GM23338 (cell line): ENCODE results near the gene COG1. TPM values are rescaled to one million over a fixed set of nuclear protein-coding genes. Genes with fewer than 3 reads are reported as not detected.

Experiments used
- ATAC-seq: fragments of 200-7000 bp; cut with Tn5 transposase; 3 replicates; pipeline ENCODE4 v1.9.1; 2020
- DNase-seq: peaks from one replicate; pipeline ENCODE4 v3.0.0-alpha.2; 2015; ENCODE audit warnings: low spot score
- H2AFZ ChIP-seq: fragments of 200-600 bp; sonication (generic); 2 replicates; pipeline ENCODE4 v1.8.0; 2016; ENCODE audit warnings: antibody characterized with exemption, mild to moderate bottlenecking, moderate library complexity
- H3F3A ChIP-seq: fragments of 200-600 bp; sonication (generic); replicated peaks from 2 replicates; pipeline ENCODE4 v1.8.0; 2017; ENCODE audit warnings: antibody characterized with exemption, mixed run types, low read depth
- H3K27ac ChIP-seq: fragments of 200-600 bp; sonication (generic); 2 replicates; pipeline ENCODE4 v1.6.1; 2016; ENCODE audit warnings: low read depth
- H3K27me3 ChIP-seq: fragments of 200-600 bp; sonication (generic); 2 replicates; pipeline ENCODE4 v1.8.0; 2016; ENCODE audit warnings: mild to moderate bottlenecking, mixed run types, moderate library complexity; ENCODE audit not compliant: insufficient read depth
- H3K36me3 ChIP-seq: fragments of 200-600 bp; sonication (generic); 2 replicates; pipeline ENCODE4 v1.8.0; 2016; ENCODE audit warnings: mild to moderate bottlenecking; ENCODE audit not compliant: insufficient read depth
- H3K4me1 ChIP-seq: fragments of 200-600 bp; sonication (generic); 2 replicates; pipeline ENCODE4 v1.8.0; 2016; ENCODE audit warnings: mild to moderate bottlenecking, moderate library complexity; ENCODE audit not compliant: insufficient read depth
- H3K4me2 ChIP-seq: fragments of 200-600 bp; sonication (generic); 2 replicates; pipeline ENCODE4 v1.7.1; 2017; ENCODE audit warnings: mixed run types
- H3K4me3 ChIP-seq: fragments of 200-600 bp; sonication (generic); 2 replicates; pipeline ENCODE4 v1.6.1; 2016; ENCODE audit warnings: mixed run types
- H3K79me2 ChIP-seq: fragments of 200-600 bp; sonication (generic); replicated peaks from 2 replicates; pipeline ENCODE4 v1.8.0; 2017; ENCODE audit warnings: mild to moderate bottlenecking; ENCODE audit not compliant: insufficient read depth
- H3K9me2 ChIP-seq: fragments of 200-600 bp; sonication (generic); 2 replicates; pipeline ENCODE4 v1.8.0; 2017; ENCODE audit not compliant: insufficient read depth
- H4K20me1 ChIP-seq: fragments of 200-600 bp; sonication (generic); replicated peaks from 2 replicates; pipeline ENCODE4 v1.8.0; 2017; ENCODE audit warnings: mild to moderate bottlenecking; ENCODE audit not compliant: insufficient read depth
- H3K27ac Mint-ChIP-seq: 2 replicates; pipeline ENCODE4 v1.8.0; 2020; ENCODE audit warnings: inconsistent platforms, mild to moderate bottlenecking, moderate library complexity, mixed read lengths
- H3K27me3 Mint-ChIP-seq: 3 replicates; pipeline ENCODE4 v1.8.0; 2022; ENCODE audit warnings: low read depth, mild to moderate bottlenecking, moderate library complexity, mixed read lengths, inconsistent platforms; ENCODE audit not compliant: insufficient read depth, poor library complexity
- H3K36me3 Mint-ChIP-seq: 3 replicates; pipeline ENCODE4 v1.8.0; 2021; ENCODE audit warnings: low read depth, mild to moderate bottlenecking, inconsistent platforms, moderate library complexity, mixed read lengths
- H3K4me1 Mint-ChIP-seq: 3 replicates; pipeline ENCODE4 v1.8.0; 2020; ENCODE audit warnings: mild to moderate bottlenecking, inconsistent platforms, mixed read lengths
- H3K4me3 Mint-ChIP-seq: 3 replicates; pipeline ENCODE4 v1.8.0; 2021; ENCODE audit warnings: moderate library complexity, mild to moderate bottlenecking, inconsistent platforms, mixed read lengths
- H3K9me3 Mint-ChIP-seq: 3 replicates; pipeline ENCODE4 v1.8.0; 2020; ENCODE audit warnings: moderate library complexity, mild to moderate bottlenecking, inconsistent platforms, mixed read lengths
- CREB1 ChIP-seq: fragments of 250-450 bp; sonication (Bioruptor Pico); IDR thresholded peaks from 2 replicates; pipeline ENCODE4 v1.5.0; 2020; ENCODE audit warnings: low read depth, mild to moderate bottlenecking, moderate library complexity
- CTCF ChIP-seq, 2 experiments: fragments of 200-600 bp in 1 of 2; sonication (generic) in 1 of 2; conservative IDR thresholded peaks; 2 replicates each; pipeline versions ENCODE4 v1.5.1 to v1.6.1; 2016 to 2017; ENCODE audit warnings: antibody characterized with exemption in 2 of 2, low read depth in 2 of 2, mild to moderate bottlenecking in 2 of 2, moderate library complexity in 1 of 2
- ETS1 ChIP-seq: IDR thresholded peaks from 2 replicates; pipeline ENCODE4 v1.6.1; 2016; ENCODE audit warnings: antibody characterized with exemption
- EZH2 ChIP-seq: fragments of 200-600 bp; sonication (generic); IDR thresholded peaks from one replicate; pipeline ENCODE4 v1.8.0; 2017; ENCODE audit warnings: antibody characterized with exemption, mild to moderate bottlenecking, low read depth; ENCODE audit not compliant: unreplicated experiment
- EZH2phosphoT487 ChIP-seq: fragments of 200-600 bp; sonication (generic); IDR thresholded peaks from one replicate; pipeline ENCODE4 v1.8.1; 2018; ENCODE audit warnings: antibody characterized with exemption; ENCODE audit not compliant: unreplicated experiment
- JUNB ChIP-seq: IDR thresholded peaks from one replicate; pipeline ENCODE4 v1.6.1; 2016; ENCODE audit warnings: antibody characterized with exemption; ENCODE audit not compliant: unreplicated experiment
- NANOG ChIP-seq: IDR thresholded peaks from 2 replicates; pipeline ENCODE4 v1.6.1; 2016; ENCODE audit warnings: antibody characterized with exemption, borderline replicate concordance
- POLR2AphosphoS5 ChIP-seq: IDR thresholded peaks from 2 replicates; pipeline ENCODE4 v1.6.1; 2016; ENCODE audit warnings: antibody characterized with exemption, low read depth
- REST ChIP-seq: IDR thresholded peaks from one replicate; pipeline ENCODE4 v1.6.1; 2018; ENCODE audit warnings: antibody characterized with exemption; ENCODE audit not compliant: unreplicated experiment
- STAT1 ChIP-seq: IDR thresholded peaks from one replicate; pipeline ENCODE4 v1.6.1; 2016; ENCODE audit warnings: antibody characterized with exemption; ENCODE audit not compliant: unreplicated experiment
- ZNF114 ChIP-seq: fragments of 250-450 bp; sonication (Bioruptor Pico); IDR thresholded peaks from 2 replicates; pipeline ENCODE4 v1.5.0; 2020; ENCODE audit warnings: mild to moderate bottlenecking, moderate library complexity
- ZNF331 ChIP-seq: fragments of 250-450 bp; sonication (Bioruptor Pico); IDR thresholded peaks from 2 replicates; pipeline ENCODE4 v1.5.0; 2020; ENCODE audit warnings: low read depth, mild to moderate bottlenecking, moderate library complexity
- polyA plus RNA-seq: library from polyadenylated mRNA; unstranded; fragments of >200 nt; fragmentation: Nextera tagmentation; extraction: Ambion mirVana; gene quantifications from 2 replicates; pipeline ENCODE4 v1.2.1, GENCODE V29; 2016
- total RNA-seq: library from RNA; depleted of rRNA; stranded (reverse); fragments of >200 nt; shearing (Covaris generic); gene quantifications from 2 replicates; pipeline ENCODE4 v1.2.3, GENCODE V29; 2014

COG1 gene
- total and polyA plus RNA-seq, 2 experiments from 2014 or later, result 15.0 to 26.1 TPM

- TF ChIP-seq STAT1 (no peak), CTCF (conservative IDR thresholded peaks at IDR 0.05; ENCODE audit: low read depth in 2 of 2) (no peak)
Observed at GRCh38 chr17:73224237-73224636, 31.4 kb downstream of the COG1 start (continued).

GRCh38 chr17:73224663-73225305, 31.9 kb downstream of the COG1 start:
- peaks cover 31% of the 10 kb centered on the region for H3K4me1 ChIP-seq
- ATAC-seq (no peak), DNase-seq (no peak)
- no peak overlapping the region for H3K27ac Mint-ChIP-seq
- H3K36me3 Mint-ChIP-seq, result peaks cover 26% of the 10 kb centered on the region; the same call in 2 of the 3 replicates
- H3K4me3 Mint-ChIP-seq, result no peak overlapping the region
- peaks cover 18% of the 10 kb centered on the region; the same call in 1 of the 2 replicates for H4K20me1 ChIP-seq
- H3K27ac ChIP-seq, result no peak overlapping the region
- H3K36me3 ChIP-seq, result no peaks in the 10 kb centered on the region
- H3K4me2 ChIP-seq, result no peak overlapping the region
- no peak overlapping the region for H2AFZ ChIP-seq
- H3K79me2 ChIP-seq, result peaks cover 97% of the 10 kb centered on the region
- H3K27me3 Mint-ChIP-seq, result peaks cover 2% of the 10 kb centered on the region
- H3K4me3 ChIP-seq, result no peak overlapping the region
- H3K27me3 ChIP-seq, result no peaks in the 10 kb centered on the region
- H3F3A ChIP-seq, result no peaks in the 10 kb centered on the region
- H3K4me1 Mint-ChIP-seq, result peaks cover 39% of the 10 kb centered on the region
- no peaks in the 10 kb centered on the region for H3K9me3 Mint-ChIP-seq
- H3K9me2 ChIP-seq, result no peaks in the 10 kb centered on the region
- no peak for TF ChIP-seq POLR2AphosphoS5
- TF ChIP-seq EZH2phosphoT487, result no peak
- no peak for TF ChIP-seq CREB1 (CRISPR knock-in tag)
- TF ChIP-seq ZNF331 (CRISPR knock-in tag), result no peak
- no peak for TF ChIP-seq JUNB
- TF ChIP-seq CTCF (conservative IDR thresholded peaks at IDR 0.05; ENCODE audit: low read depth in 2 of 2), result no peak
- TF ChIP-seq EZH2, result no peak
- no peak for TF ChIP-seq NANOG
- no peak for TF ChIP-seq ETS1
- TF ChIP-seq REST, result no peak
- no peak for TF ChIP-seq STAT1
- no peak for TF ChIP-seq ZNF114
